ENCODE results near the gene NDUFB8. TPM values are rescaled to one million over a fixed set of nuclear protein-coding genes. Genes with fewer than 3 reads are reported as not detected.
A peak's percentile ranks its signal among the peaks of the same experiment; 100 is the strongest.

The NDUFB8 gene
- total RNA-seq, 1 donor from 2014 or later: 111 TPM

- DNase-seq: no peak
Observed at GRCh38 chr10:100506596-100507356, 22.9 kb downstream of the NDUFB8 start.

- DNase-seq: no peak
Observed at GRCh38 chr10:100505164-100505563, 24.5 kb downstream of the NDUFB8 start.

GRCh38 chr10:100504096-100504495, 25.6 kb downstream of the NDUFB8 start:
- DNase-seq: no peak

- peak; percentile 22 for DNase-seq
Observed at GRCh38 chr10:100502926-100503494, 26.7 kb downstream of the NDUFB8 start.

GRCh38 chr10:100501423-100501822, 28.2 kb downstream of the NDUFB8 start:
- no peak for DNase-seq

- no peak for DNase-seq
Observed at GRCh38 chr10:100498059-100498458, 31.6 kb downstream of the NDUFB8 start.

- no peak for DNase-seq
Observed at GRCh38 chr10:100496567-100496966, 33.1 kb downstream of the NDUFB8 start.

GRCh38 chr10:100490531-100490930, 39.1 kb downstream of the NDUFB8 start:
- no peak for DNase-seq

GRCh38 chr10:100489396-100489795, 40.3 kb downstream of the NDUFB8 start:
- DNase-seq: no peak

- no peak for DNase-seq
Observed at GRCh38 chr10:100487529-100487928, 42.1 kb downstream of the NDUFB8 start.

- DNase-seq: no peak
Observed at GRCh38 chr10:100485801-100486495, 43.7 kb downstream of the NDUFB8 start.

GRCh38 chr10:100485366-100485765, 44.3 kb downstream of the NDUFB8 start:
- DNase-seq: no peak

- no peak for DNase-seq
Observed at GRCh38 chr10:100483876-100484666, 45.6 kb downstream of the NDUFB8 start.

GRCh38 chr10:100482834-100483185, 46.9 kb downstream of the NDUFB8 start:
- DNase-seq: no peak

- no peak for DNase-seq
Observed at GRCh38 chr10:100482181-100482833, 47.4 kb downstream of the NDUFB8 start.

GRCh38 chr10:100481462-100482081, 48.1 kb downstream of the NDUFB8 start:
- DNase-seq: peak; percentile 80

GRCh38 chr10:100480002-100480401, 49.7 kb downstream of the NDUFB8 start:
- no peak for DNase-seq

- no peak for DNase-seq
Observed at GRCh38 chr10:100479037-100479436, 50.6 kb downstream of the NDUFB8 start.

GRCh38 chr10:100477970-100478369, 51.7 kb downstream of the NDUFB8 start:
- no peak for DNase-seq

All from skin of body (tissue), 2 donors.